SW480 (cell line): Measurements from ENCODE around the gene GAREM1.
"Not testable (repeated sequence)": the region's sequence is repeated elsewhere in the genome, so short reads cannot be mapped to it uniquely, and the experiment has no call there.

Source experiments
- DNase-seq: peaks from one replicate; pipeline ENCODE4 v3.0.0-alpha.2; 2016; ENCODE audit warnings: low spot score

The GAREM1 gene

GRCh38 chr18:32326450-32327308, 144.0 kb downstream of the GAREM1 start:
- DNase-seq: no peak

GRCh38 chr18:32324181-32324580, 146.5 kb downstream of the GAREM1 start:
- no peak for DNase-seq

GRCh38 chr18:32321826-32322225, 148.9 kb downstream of the GAREM1 start:
- no peak for DNase-seq

GRCh38 chr18:32319084-32319483, 151.6 kb downstream of the GAREM1 start:
- DNase-seq: no peak

- DNase-seq: no peak
These were observed 152.1 kb downstream of the GAREM1 start for GRCh38 chr18:32318581-32318980.

GRCh38 chr18:32317651-32318050, 153.0 kb downstream of the GAREM1 start:
- no peak for DNase-seq

GRCh38 chr18:32315881-32316280, 154.8 kb downstream of the GAREM1 start:
- no peak for DNase-seq

GRCh38 chr18:32310774-32311173, 159.9 kb downstream of the GAREM1 start:
- no peak for DNase-seq

GRCh38 chr18:32310101-32310500, 160.6 kb downstream of the GAREM1 start:
- DNase-seq: no peak

- DNase-seq: peak; percentile 4
These were observed 162.1 kb downstream of the GAREM1 start for GRCh38 chr18:32308493-32309120.

- no peak for DNase-seq
These were observed 167.3 kb downstream of the GAREM1 start for GRCh38 chr18:32303400-32303799.

GRCh38 chr18:32302806-32303205, 167.9 kb downstream of the GAREM1 start:
- no peak for DNase-seq

GRCh38 chr18:32301976-32302743, 168.5 kb downstream of the GAREM1 start:
- DNase-seq: no peak

GRCh38 chr18:32301361-32301760, 169.3 kb downstream of the GAREM1 start:
- DNase-seq: no peak

GRCh38 chr18:32300914-32301313, 169.8 kb downstream of the GAREM1 start:
- DNase-seq: no peak

GRCh38 chr18:32299484-32299883, 171.2 kb downstream of the GAREM1 start:
- DNase-seq: no peak

- DNase-seq: no peak
These were observed 172.5 kb downstream of the GAREM1 start for GRCh38 chr18:32298171-32298667.

- no peak for DNase-seq
These were observed 173.0 kb downstream of the GAREM1 start for GRCh38 chr18:32297579-32298170.

GRCh38 chr18:32296851-32297250, 173.8 kb downstream of the GAREM1 start:
- no peak for DNase-seq

GRCh38 chr18:32295604-32296003, 175.1 kb downstream of the GAREM1 start:
- DNase-seq: no peak

GRCh38 chr18:32293107-32293506, 177.6 kb downstream of the GAREM1 start:
- DNase-seq: no peak

GRCh38 chr18:32291623-32292022, 179.1 kb downstream of the GAREM1 start:
- not testable (repeated sequence) for DNase-seq
